Prostate gland (tissue), 2 donors: Measurements from ENCODE around the gene SYNE1.
"Not testable (repeated sequence)": the region's sequence is repeated elsewhere in the genome, so short reads cannot be mapped to it uniquely, and the experiment has no call there.

ENCODE experiments used
- POLR2AphosphoS5 ChIP-seq: sonication (generic); formaldehyde crosslinking; IDR thresholded peaks from one replicate; pipeline ENCODE4 v1.6.1; 2017; ENCODE audit warnings: antibody characterized with exemption
- TF ChIP-seq, protein P1 (sequence below), 4 experiments: fragments of 200-600 bp in 2 of 4; fragments of 450-650 bp in 2 of 4; sonication (generic) in 2 of 4; IDR thresholded peaks; 1 replicate in 3 of 4; 2 replicates in 1 of 4; pipeline ENCODE4 v1.5.1; 2016 to 2019; ENCODE audit warnings: antibody characterized with exemption in 4 of 4, mild to moderate bottlenecking in 2 of 4, moderate library complexity in 2 of 4

DNA sequence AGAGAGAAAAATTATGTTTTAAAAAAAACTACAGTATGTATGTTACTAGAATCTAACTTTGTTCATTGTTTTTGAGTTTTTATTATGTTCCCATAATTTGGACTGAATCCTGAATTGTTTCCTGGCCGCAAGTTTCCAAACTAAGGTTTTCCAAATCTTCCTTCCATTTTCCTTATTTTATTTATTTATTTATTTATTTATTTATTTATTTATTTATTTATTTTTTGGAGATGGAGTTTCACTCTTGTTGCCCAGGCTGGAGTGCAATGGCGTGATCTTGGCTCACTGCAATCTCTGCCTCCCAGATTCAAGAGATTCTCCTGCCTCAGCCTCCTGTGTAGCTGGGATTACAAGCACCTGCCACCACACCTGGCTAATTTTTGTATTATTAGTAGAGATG is 215.7 kb downstream of the SYNE1 start:
- TF ChIP-seq, protein P1, sequence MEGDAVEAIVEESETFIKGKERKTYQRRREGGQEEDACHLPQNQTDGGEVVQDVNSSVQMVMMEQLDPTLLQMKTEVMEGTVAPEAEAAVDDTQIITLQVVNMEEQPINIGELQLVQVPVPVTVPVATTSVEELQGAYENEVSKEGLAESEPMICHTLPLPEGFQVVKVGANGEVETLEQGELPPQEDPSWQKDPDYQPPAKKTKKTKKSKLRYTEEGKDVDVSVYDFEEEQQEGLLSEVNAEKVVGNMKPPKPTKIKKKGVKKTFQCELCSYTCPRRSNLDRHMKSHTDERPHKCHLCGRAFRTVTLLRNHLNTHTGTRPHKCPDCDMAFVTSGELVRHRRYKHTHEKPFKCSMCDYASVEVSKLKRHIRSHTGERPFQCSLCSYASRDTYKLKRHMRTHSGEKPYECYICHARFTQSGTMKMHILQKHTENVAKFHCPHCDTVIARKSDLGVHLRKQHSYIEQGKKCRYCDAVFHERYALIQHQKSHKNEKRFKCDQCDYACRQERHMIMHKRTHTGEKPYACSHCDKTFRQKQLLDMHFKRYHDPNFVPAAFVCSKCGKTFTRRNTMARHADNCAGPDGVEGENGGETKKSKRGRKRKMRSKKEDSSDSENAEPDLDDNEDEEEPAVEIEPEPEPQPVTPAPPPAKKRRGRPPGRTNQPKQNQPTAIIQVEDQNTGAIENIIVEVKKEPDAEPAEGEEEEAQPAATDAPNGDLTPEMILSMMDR (IDR thresholded peaks at IDR 0.05) = not testable (repeated sequence)
- not testable (repeated sequence) for TF ChIP-seq POLR2AphosphoS5
